HepG2 (cell line): Measurements from ENCODE around the gene NEIL3. TPM values are rescaled to one million over a fixed set of nuclear protein-coding genes. Genes with fewer than 3 reads are reported as not detected.

Experiments used
- ATAC-seq: fragments of 200-7000 bp; cut with Tn5 transposase; 3 replicates; pipeline ENCODE4 v1.9.1; 2020; ENCODE audit warnings: mild to moderate bottlenecking, moderate library complexity
- BruUV-seq: library from RNA; stranded (reverse); fragments of 400-500 nt; replicated peaks from 2 replicates; lab custom pipeline; 2021; lab: Mats Ljungman, UMichigan
- CTCF ChIA-PET: fragments of 300-600 bp; formaldehyde crosslinking; extraction: SDS; loops from one replicate; lab custom pipeline; 2021; ENCODE audit warnings: low total read pairs, inconsistent platforms, low intra/inter-chr PET ratio; lab: Yijun Ruan, JAX
- POLR2A ChIA-PET: fragments of 350-600 bp; sonication (Branson Sonifier 250); formaldehyde crosslinking; loops from one replicate; lab custom pipeline; 2020; ENCODE audit warnings: antibody characterized with exemption, inconsistent platforms; lab: Yijun Ruan, JAX
- DNase-seq: peaks from one replicate; pipeline ENCODE4 v3.0.0-alpha.2; 2015; ENCODE audit warnings: low spot score
- FAIRE-seq: peaks from 3 replicates; lab custom pipeline; 2011; peaks lifted over from hg19 to GRCh38; lab: Jason Lieb, UNC
- H2AFZ ChIP-seq: one replicate; pipeline ENCODE4 v1.6.1; 2011; ENCODE audit warnings: low read length, inconsistent platforms
- H3K27ac ChIP-seq: fragments of 300-600 bp; 3 replicates; pipeline ENCODE4 v1.8.0; 2011; ENCODE audit warnings: mixed run types, mild to moderate bottlenecking, mixed read lengths, low read length, inconsistent platforms; ENCODE audit not compliant: insufficient read depth; ENCODE audit errors: extremely low read length
- H3K27me3 ChIP-seq, 2 experiments: fragments of 200-600 bp in 1 of 2; 2 replicates in 1 of 2; 3 replicates in 1 of 2; pipeline versions ENCODE4 v1.6.0 to v1.8.0; 2011; ENCODE audit warnings: low read length in 2 of 2, mild to moderate bottlenecking in 2 of 2, moderate library complexity in 2 of 2, inconsistent platforms in 1 of 2; ENCODE audit not compliant: insufficient read depth in 2 of 2, control insufficient read depth in 1 of 2
- H3K36me3 ChIP-seq, 2 experiments: fragments of 200-600 bp in 1 of 2; replicated peaks in 1 of 2; 2 replicates in 1 of 2; 3 replicates in 1 of 2; pipeline versions ENCODE4 v1.5.1 to v1.8.0; 2011; ENCODE audit warnings: low read length in 2 of 2, inconsistent platforms in 1 of 2; ENCODE audit not compliant: insufficient read depth in 2 of 2, control insufficient read depth in 1 of 2
- H3K4me1 ChIP-seq: 2 replicates; pipeline ENCODE4 v1.5.1; 2012; ENCODE audit warnings: low read length, inconsistent platforms; ENCODE audit not compliant: insufficient read depth
- H3K4me2 ChIP-seq: 2 replicates; pipeline ENCODE4 v1.6.0; 2011; ENCODE audit warnings: low read depth, low read length, inconsistent platforms
- H3K4me3 ChIP-seq, 3 experiments: fragments of 200-600 bp in 1 of 3; sonication (generic), shearing (Covaris generic) in 1 of 3; replicated peaks in 1 of 3; 2 replicates each; pipeline ENCODE4 v1.5.1; 2011 to 2016; ENCODE audit warnings: low read length in 3 of 3, inconsistent platforms in 2 of 3, low read depth in 2 of 3, mild to moderate bottlenecking in 2 of 3, control low read depth in 1 of 3, mixed read lengths in 1 of 3; ENCODE audit not compliant: insufficient read depth in 1 of 3
- H3K79me2 ChIP-seq: one replicate; pipeline ENCODE4 v1.6.1; 2011; ENCODE audit warnings: low read length, inconsistent platforms; ENCODE audit not compliant: insufficient read depth
- H3K9ac ChIP-seq: 2 replicates; pipeline ENCODE4 v1.6.0; 2011; ENCODE audit warnings: mild to moderate bottlenecking, low read depth, low read length, inconsistent platforms; ENCODE audit not compliant: insufficient read depth
- H3K9me3 ChIP-seq: 2 replicates; pipeline ENCODE4 v1.5.1; 2012; ENCODE audit warnings: mild to moderate bottlenecking, low read length
- H4K20me1 ChIP-seq: 2 replicates; pipeline ENCODE4 v1.6.0; 2011; ENCODE audit warnings: inconsistent platforms, mild to moderate bottlenecking, low read length, moderate library complexity; ENCODE audit not compliant: insufficient read depth
- NFAT5 ChIP-seq: sonication (generic); formaldehyde crosslinking; IDR thresholded peaks from 2 replicates; pipeline ENCODE4 v1.4.0; 2020; ENCODE audit warnings: missing genetic modification reagents
- SNRNP70 ChIP-seq: fragments of 200-400 bp; formaldehyde crosslinking; IDR thresholded peaks from 2 replicates; pipeline ENCODE4 v1.6.1; 2017; ENCODE audit warnings: mild to moderate bottlenecking, low read depth, low read length, moderate library complexity
- TRIM24 ChIP-seq: sonication (generic); formaldehyde crosslinking; IDR thresholded peaks from 2 replicates; pipeline ENCODE4 v1.8.0; 2022; ENCODE audit warnings: mild to moderate bottlenecking, missing genetic modification reagents
- ZMAT3 ChIP-seq: sonication (generic); formaldehyde crosslinking; conservative IDR thresholded peaks from 2 replicates; pipeline ENCODE4 v1.7.0; 2021; ENCODE audit warnings: missing genetic modification reagents
- ZNF10 ChIP-seq: sonication (generic); formaldehyde crosslinking; IDR thresholded peaks from 2 replicates; pipeline ENCODE4 v1.4.0; 2020; ENCODE audit warnings: mild to moderate bottlenecking, low read depth, missing genetic modification reagents, borderline replicate concordance
- ZNF235 ChIP-seq: sonication (generic); formaldehyde crosslinking; IDR thresholded peaks from 2 replicates; pipeline ENCODE4 v1.8.1; 2023; ENCODE audit warnings: mild to moderate bottlenecking, missing genetic modification reagents, borderline replicate concordance
- ZNF383 ChIP-seq: sonication (generic); formaldehyde crosslinking; IDR thresholded peaks from 2 replicates; pipeline ENCODE4 v1.4.0; 2020; ENCODE audit warnings: missing genetic modification reagents, mild to moderate bottlenecking, borderline replicate concordance
- ZNF563 ChIP-seq: sonication (generic); formaldehyde crosslinking; IDR thresholded peaks from 2 replicates; pipeline ENCODE4 v1.8.0; 2022; ENCODE audit warnings: mild to moderate bottlenecking, moderate library complexity, missing genetic modification reagents
- ZNF652 ChIP-seq: IDR thresholded peaks from 2 replicates; pipeline ENCODE4 v1.6.1; 2016; ENCODE audit warnings: low read depth, borderline replicate concordance
- WGBS: methylation state at CpG from one replicate; pipeline ENCODE4 v1.1.6; 2017; ENCODE audit warnings: low lambda C conversion rate; 5-methylcytosine and 5-hydroxymethylcytosine counted together
- in situ Hi-C: cut with HindIII; loops from 2 replicates; pipeline ENCODE4 v1.10.0; 2017; ENCODE audit warnings: low pct_unique_long_range_greater_than_20kb; ENCODE audit not compliant: extremely low pct_ligation_motif_present
- intact Hi-C: fragments of 100-400 bp; cut with micrococcal nuclease; formaldehyde crosslinking; loops from one replicate; pipeline ENCODE4 v1.10.0; 2022; ENCODE audit not compliant: unreplicated experiment
- polyA plus RNA-seq, 8 experiments: library from polyadenylated mRNA; depleted of rRNA in 3 of 8; stranded (reverse) in 7 of 8; unstranded in 1 of 8; fragments of >200 nt; fragmentation: Illumina TruSeq in 4 of 8; extraction: Trizol in 4 of 8; gene quantifications; 2 replicates each; pipeline versions ENCODE4 v1.2.1 to v1.2.3, GENCODE V29; 2011 to 2016; ENCODE audit warnings: low read depth in 4 of 8, missing spikeins in 1 of 8, mixed read lengths in 1 of 8; ENCODE audit not compliant: insufficient read depth in 1 of 8
- total RNA-seq, 5 experiments: library from RNA; depleted of rRNA; stranded (reverse); fragments of >200 nt; fragmentation: Illumina TruSeq; extraction: Trizol; gene quantifications; 2 replicates each; pipeline ENCODE4 v1.2.3, GENCODE V29; 2016; ENCODE audit warnings: low read depth in 1 of 5

NEIL3 gene
- total and polyA plus RNA-seq, 2 of the 13 experiments (the other 11 are each of a cell fraction or from before 2014, with no cell fraction given) = 3.5 to 8.4 TPM

GRCh38 chr4:177375372-177375771 lies 65.7 kb downstream of the NEIL3 start:
- DNase-seq (no peak), FAIRE-seq (no peak), ATAC-seq (no peak)
- no peak overlapping the region for H3K27ac ChIP-seq
- H3K9me3 ChIP-seq = no peaks in the 10 kb centered on the region
- H3K4me1 ChIP-seq = no peaks in the 10 kb centered on the region
- H3K36me3 ChIP-seq = no peaks in the 10 kb centered on the region
- intact Hi-C loops (no loop called here), in situ Hi-C loops (no loop called here)
- peaks cover 0 to 5% of the 10 kb centered on the region in 2 experiments; a peak in 1 of 5 replicates for H3K27me3 ChIP-seq
- CTCF ChIA-PET = no interaction called here
- TF ChIP-seq SNRNP70 = no peak
- TF ChIP-seq ZNF563 (CRISPR knock-in tag) = no peak
- TF ChIP-seq ZNF652 = no peak
- TF ChIP-seq ZNF10 (CRISPR knock-in tag) = no peak
- no peak for TF ChIP-seq TRIM24 (CRISPR knock-in tag)
- TF ChIP-seq ZNF383 (CRISPR knock-in tag) = no peak
- TF ChIP-seq ZMAT3 (CRISPR knock-in tag) = no peak
- H3K79me2 ChIP-seq = no peaks in the 10 kb centered on the region
- no peaks in the 10 kb centered on the region for H4K20me1 ChIP-seq
- POLR2A ChIA-PET = interaction anchor here (0.9 kb wide), 1 partner anchor 67 kb away, joined by 3 read pairs; the partner anchor contains the start of gene AGA
- no peak overlapping the region for H3K9ac ChIP-seq
- no TSS peak for BruUV-seq
- H3K4me3 ChIP-seq = no peak overlapping the region
- H2AFZ ChIP-seq = no peak overlapping the region
- WGBS = 0% methylated on average over 3 of the region's 3 CpGs
- H3K4me2 ChIP-seq = no peak overlapping the region

- no peak overlapping the region for H2AFZ ChIP-seq
- H3K4me1 ChIP-seq = no peaks in the 10 kb centered on the region
- no peaks in the 10 kb centered on the region for H3K36me3 ChIP-seq
- H4K20me1 ChIP-seq = no peaks in the 10 kb centered on the region
- no TSS peak for BruUV-seq
- no peak overlapping the region for H3K27ac ChIP-seq
- no peak for DNase-seq
- CTCF ChIA-PET = no interaction called here
- ATAC-seq = no peak
- no peaks in the 10 kb centered on the region for H3K9me3 ChIP-seq
- POLR2A ChIA-PET = no interaction called here
- 25% methylated on average over 2 of the region's 2 CpGs for WGBS
- no peak for FAIRE-seq
- in situ Hi-C loops (no loop called here), intact Hi-C loops (no loop called here)
- H3K4me2 ChIP-seq = no peak overlapping the region
- H3K9ac ChIP-seq = no peak overlapping the region
- no peak overlapping the region for H3K4me3 ChIP-seq
- H3K79me2 ChIP-seq = no peaks in the 10 kb centered on the region
- peaks cover 0 to 5% of the 10 kb centered on the region in 2 experiments; a peak in 1 of 5 replicates for H3K27me3 ChIP-seq
- no peak for TF ChIP-seq ZNF235 (CRISPR knock-in tag)
- TF ChIP-seq NFAT5 = no peak
These were observed 66.3 kb downstream of the NEIL3 start for GRCh38 chr4:177376024-177376423.
